Loucy (cell line): ENCODE data around the gene SHOX.

Experiments used
- H2AFZ ChIP-seq: fragments of 200-600 bp; sonication (generic); 2 replicates; pipeline ENCODE4 v1.6.0; 2016; ENCODE audit warnings: antibody characterized with exemption, mild to moderate bottlenecking, low read length, moderate library complexity
- H3F3A ChIP-seq: fragments of 200-600 bp; 2 replicates; pipeline ENCODE4 v1.6.0; 2016; ENCODE audit warnings: antibody characterized with exemption, low read depth, mild to moderate bottlenecking
- H3K27me3 ChIP-seq: fragments of 200-600 bp; sonication (generic); 2 replicates; pipeline ENCODE4 v1.6.1; 2014; ENCODE audit warnings: low read length, mild to moderate bottlenecking; ENCODE audit not compliant: insufficient read depth, poor library complexity, severe bottlenecking
- H3K36me3 ChIP-seq: fragments of 200-600 bp; sonication (generic); 2 replicates; pipeline ENCODE4 v1.6.1; 2016; ENCODE audit warnings: low read length; ENCODE audit not compliant: insufficient read depth
- H3K4me1 ChIP-seq: fragments of 200-600 bp; sonication (generic); 2 replicates; pipeline ENCODE4 v1.5.1; 2014; ENCODE audit warnings: low read length, mild to moderate bottlenecking; ENCODE audit not compliant: insufficient read depth, poor library complexity, severe bottlenecking
- H3K4me2 ChIP-seq: fragments of 200-600 bp; sonication (generic); 2 replicates; pipeline ENCODE4 v1.6.0; 2014; ENCODE audit warnings: antibody characterized with exemption, low read length, low read depth, mild to moderate bottlenecking; ENCODE audit not compliant: poor library complexity, severe bottlenecking
- H3K4me3 ChIP-seq: fragments of 200-600 bp; sonication (generic); 2 replicates; pipeline ENCODE4 v1.5.1; 2014; ENCODE audit warnings: low read length, mild to moderate bottlenecking, mixed read lengths; ENCODE audit not compliant: poor library complexity, severe bottlenecking
- H3K79me2 ChIP-seq: fragments of 200-600 bp; sonication (generic); 2 replicates; pipeline ENCODE4 v1.6.1; 2014; ENCODE audit warnings: low read length; ENCODE audit not compliant: insufficient read depth
- H3K9ac ChIP-seq: fragments of 200-600 bp; sonication (generic); 2 replicates; pipeline ENCODE4 v1.6.0; 2014; ENCODE audit warnings: mild to moderate bottlenecking, low read depth, low read length, moderate library complexity; ENCODE audit not compliant: poor library complexity, severe bottlenecking
- H3K9me2 ChIP-seq: fragments of 200-600 bp; sonication (generic); replicated peaks from 2 replicates; pipeline ENCODE4 v1.6.1; 2016; ENCODE audit warnings: low read depth, low read length, mixed read lengths
- H3K9me3 ChIP-seq: fragments of 200-600 bp; sonication (generic); 2 replicates; pipeline ENCODE4 v1.6.1; 2014; ENCODE audit warnings: mild to moderate bottlenecking, antibody characterized with exemption, low read length, low read depth; ENCODE audit not compliant: insufficient read depth
- H4K20me1 ChIP-seq: fragments of 200-600 bp; sonication (generic); 2 replicates; pipeline ENCODE4 v1.6.0; 2014; ENCODE audit warnings: antibody characterized with exemption, low read length, mild to moderate bottlenecking; ENCODE audit not compliant: insufficient read depth, poor library complexity, severe bottlenecking
- CTCF ChIP-seq: fragments of 200-600 bp; sonication (generic); conservative IDR thresholded peaks from 2 replicates; pipeline ENCODE4 v1.5.1; 2014; ENCODE audit warnings: mild to moderate bottlenecking, antibody characterized with exemption, low read length
- EZH2phosphoT487 ChIP-seq: fragments of 200-600 bp; IDR thresholded peaks from 2 replicates; pipeline ENCODE4 v1.6.1; 2018; ENCODE audit warnings: antibody characterized with exemption, mild to moderate bottlenecking, moderate library complexity, borderline replicate concordance

Gene SHOX

GRCh38 chrX:646228-646495, 15.6 kb downstream of the SHOX start:
- H2AFZ ChIP-seq = no peak overlapping the region
- no peaks in the 10 kb centered on the region for H3K79me2 ChIP-seq
- H3K36me3 ChIP-seq = no peaks in the 10 kb centered on the region
- H3K4me3 ChIP-seq = no peak overlapping the region
- no peak overlapping the region for H3K9ac ChIP-seq
- TF ChIP-seq EZH2phosphoT487 = no peak
- TF ChIP-seq CTCF = no peak
- no peaks in the 10 kb centered on the region for H3K27me3 ChIP-seq
- H3F3A ChIP-seq = no peaks in the 10 kb centered on the region
- H3K9me3 ChIP-seq = no peaks in the 10 kb centered on the region
- no peaks in the 10 kb centered on the region for H3K9me2 ChIP-seq
- no peak overlapping the region for H3K4me2 ChIP-seq
- H3K4me1 ChIP-seq = no peaks in the 10 kb centered on the region
- H4K20me1 ChIP-seq = no peaks in the 10 kb centered on the region

DNA sequence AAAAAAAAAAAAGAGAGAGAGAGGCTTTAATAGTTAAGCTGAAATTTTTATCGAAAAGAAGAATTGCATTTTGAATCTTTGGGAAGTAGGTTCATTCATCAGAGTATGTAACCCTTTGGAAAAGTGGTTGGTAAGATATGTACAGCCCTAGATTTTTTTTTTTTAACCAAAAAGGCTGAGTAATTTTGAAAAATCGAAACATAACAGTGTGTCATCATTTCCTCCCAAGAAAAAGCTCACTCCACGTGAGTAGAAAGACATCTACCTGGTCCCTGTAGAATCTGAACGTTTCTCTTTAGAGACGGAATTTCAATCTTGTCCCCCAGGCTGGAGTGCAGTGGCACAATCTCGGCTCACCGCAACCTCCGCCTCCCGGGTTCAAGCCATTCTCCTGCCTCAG, 16.2 kb downstream of the SHOX start:
- no peak for TF ChIP-seq EZH2phosphoT487
- no peak for TF ChIP-seq CTCF
- Histone ChIP-seq H3K27me3 (no peaks in the 10 kb centered on the region), H3K9me2 (no peaks in the 10 kb centered on the region), H3K4me1 (no peaks in the 10 kb centered on the region), H3K36me3 (no peaks in the 10 kb centered on the region), H3K4me3 (no peak overlapping the region), H3K9me3 (no peaks in the 10 kb centered on the region), H3F3A (no peaks in the 10 kb centered on the region), H4K20me1 (no peaks in the 10 kb centered on the region), H3K79me2 (no peaks in the 10 kb centered on the region), H3K9ac (no peak overlapping the region), H3K4me2 (no peak overlapping the region), H2AFZ (no peak overlapping the region)

GRCh38 chrX:649166-649565, 18.6 kb downstream of the SHOX start:
- H3K79me2 ChIP-seq = no peaks in the 10 kb centered on the region
- H3K9ac ChIP-seq = no peak overlapping the region
- H3K36me3 ChIP-seq = no peaks in the 10 kb centered on the region
- H4K20me1 ChIP-seq = no peaks in the 10 kb centered on the region
- H3K4me3 ChIP-seq = no peak overlapping the region
- H3K4me2 ChIP-seq = no peak overlapping the region
- no peaks in the 10 kb centered on the region for H3K9me3 ChIP-seq
- no peak overlapping the region for H2AFZ ChIP-seq
- no peaks in the 10 kb centered on the region for H3K9me2 ChIP-seq
- H3K4me1 ChIP-seq = no peaks in the 10 kb centered on the region
- H3K27me3 ChIP-seq = no peaks in the 10 kb centered on the region
- TF ChIP-seq EZH2phosphoT487 = no peak
- no peak for TF ChIP-seq CTCF
- H3F3A ChIP-seq = no peaks in the 10 kb centered on the region
